HG03039 (cell line): ENCODE results near the gene ST8SIA4.
"Not testable (repeated sequence)": the region's sequence is repeated elsewhere in the genome, so short reads cannot be mapped to it uniquely, and the experiment has no call there.

Experiments used
- ATAC-seq: cut with Tn5 transposase; IDR thresholded peaks from one replicate; pipeline ENCODE4 v1.9.1; 2021; ENCODE audit warnings: mild to moderate bottlenecking, moderate library complexity; ENCODE audit not compliant: unreplicated experiment

Gene ST8SIA4

DNA sequence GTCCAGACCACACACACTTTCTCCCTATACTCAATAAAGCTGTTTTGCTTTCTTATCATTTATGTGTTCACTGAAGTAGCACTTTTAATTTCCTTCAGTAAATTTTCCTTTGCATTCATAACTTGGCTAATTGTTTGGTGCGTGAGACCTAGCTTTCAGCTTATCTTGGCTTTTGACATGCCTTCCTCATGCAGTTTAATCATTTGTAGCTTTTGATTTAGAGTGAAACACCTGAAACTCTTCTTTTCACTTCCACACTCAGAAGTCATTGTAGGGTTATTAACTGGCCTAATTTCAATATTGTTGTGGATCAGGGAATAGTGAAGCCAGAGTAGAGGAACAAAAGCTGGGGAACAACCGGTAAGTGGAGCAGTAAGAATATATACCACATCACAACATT is 114.7 kb downstream of the ST8SIA4 start:
- no peak for ATAC-seq

DNA sequence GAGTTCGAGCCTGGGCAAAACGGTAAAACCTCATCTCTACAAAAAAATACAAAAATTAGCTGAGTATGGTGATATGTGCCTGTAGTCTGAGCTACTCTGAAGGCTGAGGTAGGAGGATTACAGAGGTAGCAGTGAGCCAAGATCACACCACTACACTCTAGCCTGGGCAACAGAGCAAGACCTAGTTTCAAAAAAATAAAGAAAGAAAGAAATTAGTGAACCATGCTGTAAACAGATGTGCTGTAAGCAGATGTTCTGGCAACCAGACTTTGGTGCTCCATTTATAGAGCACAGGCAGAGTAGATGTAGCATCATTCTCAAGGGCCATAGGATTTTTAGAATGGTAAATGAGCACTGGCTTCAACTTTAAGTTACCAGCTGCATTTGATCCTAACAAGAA is 115.4 kb downstream of the ST8SIA4 start:
- ATAC-seq, result peak; percentile 62

GRCh38 chr5:100785536-100785935 is 117.5 kb downstream of the ST8SIA4 start:
- not testable (repeated sequence) for ATAC-seq

DNA sequence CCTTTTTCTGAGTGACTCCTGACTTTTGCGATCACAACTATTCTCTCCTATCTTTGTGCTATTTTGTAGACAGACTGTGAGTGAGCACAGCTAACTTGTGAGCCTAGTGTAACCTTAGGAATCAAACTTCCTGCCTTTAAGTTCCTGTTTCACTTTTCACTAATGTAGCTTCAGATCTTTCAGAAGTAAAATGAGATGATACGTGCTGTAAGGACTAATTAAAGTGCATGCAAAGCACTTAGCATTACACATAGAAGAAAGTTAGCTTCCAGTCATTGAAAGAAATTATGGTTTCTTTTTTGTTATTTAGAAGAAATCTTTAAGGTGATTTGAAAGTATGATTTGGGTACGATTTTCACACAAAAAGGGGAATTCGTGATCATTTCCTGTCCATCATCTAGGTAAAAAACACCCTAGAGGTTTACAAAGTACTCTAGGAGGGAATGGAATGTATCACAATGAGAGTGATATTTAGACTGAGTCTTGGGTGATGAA is 122.7 kb downstream of the ST8SIA4 start:
- peak; percentile 70 for ATAC-seq

DNA sequence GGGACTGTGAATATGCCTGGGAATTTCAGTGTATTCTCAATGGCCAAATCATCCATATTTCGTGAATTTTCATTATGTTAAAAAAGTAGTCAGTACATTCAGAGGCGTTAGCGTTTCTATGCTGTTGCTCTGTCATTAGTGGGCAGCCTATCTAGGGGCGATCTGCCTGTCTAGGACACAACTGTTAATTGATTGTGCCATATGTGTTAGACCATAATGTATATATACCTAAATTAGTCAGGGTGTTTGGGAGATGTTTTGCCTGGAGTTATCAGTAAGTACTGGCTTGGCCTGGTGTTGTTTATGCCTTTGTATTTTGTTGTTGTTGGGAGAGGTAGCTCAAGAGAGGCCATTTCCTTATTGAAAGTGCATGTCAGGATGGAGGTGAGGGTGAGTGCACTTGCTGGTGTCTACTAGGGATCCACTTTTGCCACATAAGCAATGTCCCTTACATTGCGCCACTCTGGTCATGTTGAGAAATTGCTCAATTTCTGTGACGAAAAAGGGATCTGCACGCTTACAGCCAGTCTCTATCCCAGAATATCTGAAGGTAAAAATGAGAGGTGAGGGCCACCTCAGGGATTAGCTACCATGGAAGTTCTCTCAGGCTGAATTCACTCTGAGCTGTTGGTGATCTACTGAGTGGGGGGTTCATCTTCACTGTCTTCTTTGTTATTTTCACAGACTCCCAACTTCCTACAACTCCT is 123.3 kb downstream of the ST8SIA4 start:
- peak; percentile 23 for ATAC-seq

DNA sequence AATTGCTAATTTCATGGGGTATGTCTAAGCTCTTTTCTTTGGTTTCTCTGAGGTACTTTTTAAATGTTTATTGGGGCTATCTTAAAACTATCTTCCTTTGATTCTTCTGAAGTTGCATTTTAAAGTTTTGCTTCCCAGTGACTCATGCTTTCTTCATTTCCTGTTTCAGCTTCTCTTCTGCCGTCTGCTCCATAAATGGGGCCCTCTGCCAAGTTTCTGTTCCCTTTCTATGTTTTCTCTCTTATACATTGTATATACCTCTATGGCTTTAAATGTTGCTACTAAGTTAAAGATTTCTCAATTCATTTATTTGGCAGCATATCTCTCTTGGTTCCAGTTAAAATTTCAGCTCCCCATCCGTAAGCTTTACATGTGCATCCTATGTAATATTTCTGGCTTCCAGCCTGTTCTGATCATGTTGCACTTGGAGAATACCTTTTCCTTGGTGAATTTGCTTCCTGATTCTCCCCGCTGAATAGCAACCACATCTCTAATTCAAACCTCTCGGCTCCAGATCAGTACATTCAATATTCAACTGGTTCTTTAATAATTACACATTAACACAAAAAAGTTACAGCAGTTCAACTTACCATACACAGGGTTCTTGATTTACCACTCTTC is 125.3 kb downstream of the ST8SIA4 start:
- peak; percentile 61 for ATAC-seq

DNA sequence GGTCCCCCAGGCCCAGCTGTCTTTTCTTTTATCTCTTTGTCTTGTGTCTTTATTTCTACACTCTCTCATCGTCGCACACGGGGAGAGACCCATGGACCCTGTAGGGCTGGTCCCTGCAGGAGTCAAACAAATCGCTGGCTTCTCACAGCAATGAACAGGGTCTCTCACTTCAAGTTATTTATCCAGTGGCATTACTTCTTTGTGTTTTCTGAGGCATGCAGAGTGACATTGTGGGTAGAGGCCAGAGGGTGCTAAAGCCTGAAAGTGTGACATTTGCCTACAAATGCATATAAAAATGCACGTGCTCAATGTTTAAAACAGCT is 127.6 kb downstream of the ST8SIA4 start:
- no peak for ATAC-seq

DNA sequence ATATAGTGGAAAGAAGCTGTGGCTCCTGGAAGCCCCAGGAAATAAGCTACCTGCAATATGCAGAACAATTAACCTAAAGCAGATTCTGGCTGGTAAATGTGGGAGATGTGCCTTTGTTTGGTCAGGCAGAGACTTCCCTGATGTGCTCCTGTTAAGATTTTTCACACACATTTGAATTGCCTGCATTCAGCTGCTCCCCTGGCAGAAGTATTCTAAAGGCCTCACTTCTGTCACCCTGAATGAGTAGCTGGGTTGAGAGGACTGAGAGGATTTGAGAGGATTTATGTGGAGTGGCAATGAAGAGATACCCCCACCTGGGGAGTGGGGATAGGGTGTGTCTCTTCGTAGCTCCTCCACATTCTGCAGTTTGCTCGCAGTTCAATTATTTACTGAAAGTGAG is 130.5 kb downstream of the ST8SIA4 start:
- ATAC-seq, result no peak

DNA sequence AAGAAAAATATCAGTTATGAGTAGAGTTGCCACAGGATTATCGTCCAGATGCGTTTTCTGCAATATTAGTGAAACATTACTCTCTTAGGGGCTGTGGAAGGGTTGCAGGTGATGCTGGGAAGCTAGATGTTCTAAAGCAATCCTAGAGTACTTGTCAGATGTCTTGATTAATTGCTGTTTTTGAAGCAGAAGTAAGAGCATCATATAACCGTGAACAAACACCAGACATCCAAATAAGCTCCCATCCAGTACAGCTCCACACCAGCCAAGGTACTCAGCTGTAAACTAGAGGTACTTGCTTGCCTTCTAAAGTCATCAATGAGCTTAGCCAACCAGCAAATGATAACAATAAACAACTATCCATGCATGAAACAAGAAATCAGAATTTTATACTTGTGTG is 131.1 kb downstream of the ST8SIA4 start:
- no peak for ATAC-seq

DNA sequence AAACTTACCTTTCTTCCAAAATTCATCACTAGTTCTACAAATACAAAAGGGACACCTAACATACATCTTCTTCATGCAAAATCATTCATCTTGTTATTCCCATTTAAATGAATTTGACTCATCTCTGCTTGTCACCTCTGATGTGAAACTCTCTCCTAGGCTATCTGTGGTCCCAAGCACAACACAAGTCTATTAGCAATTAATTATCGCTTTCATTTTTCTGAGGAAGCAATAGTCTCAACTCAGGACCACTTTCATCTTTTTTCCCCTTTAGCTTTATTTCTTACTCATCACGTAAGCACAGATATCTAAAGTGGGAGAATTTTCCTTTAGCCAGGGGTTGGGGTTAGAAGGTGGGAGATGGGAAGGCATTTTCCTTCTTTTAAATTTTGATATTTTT is 131.9 kb downstream of the ST8SIA4 start:
- no peak for ATAC-seq

DNA sequence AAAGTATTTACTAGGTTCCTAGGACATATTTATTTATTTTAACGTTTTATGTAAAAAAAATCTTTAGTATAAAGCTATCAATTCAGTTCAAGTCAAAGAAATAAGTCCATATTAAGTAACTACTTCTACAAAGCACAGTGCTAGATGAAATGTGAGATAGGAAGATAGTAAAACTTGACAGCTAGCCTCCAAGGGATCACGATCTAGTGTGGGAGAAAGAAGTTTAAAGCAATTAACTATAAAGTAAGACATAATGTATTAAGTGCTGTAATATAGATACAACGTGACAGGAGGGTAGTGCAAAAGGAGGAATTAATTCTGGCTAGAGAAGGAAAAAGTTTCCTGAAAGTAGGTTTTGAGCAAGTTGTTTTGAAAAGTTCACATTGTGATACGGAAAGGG is 134.9 kb downstream of the ST8SIA4 start:
- no peak for ATAC-seq

- no peak for ATAC-seq
Observed at GRCh38 chr5:100762995-100763394, 140.1 kb downstream of the ST8SIA4 start.

DNA sequence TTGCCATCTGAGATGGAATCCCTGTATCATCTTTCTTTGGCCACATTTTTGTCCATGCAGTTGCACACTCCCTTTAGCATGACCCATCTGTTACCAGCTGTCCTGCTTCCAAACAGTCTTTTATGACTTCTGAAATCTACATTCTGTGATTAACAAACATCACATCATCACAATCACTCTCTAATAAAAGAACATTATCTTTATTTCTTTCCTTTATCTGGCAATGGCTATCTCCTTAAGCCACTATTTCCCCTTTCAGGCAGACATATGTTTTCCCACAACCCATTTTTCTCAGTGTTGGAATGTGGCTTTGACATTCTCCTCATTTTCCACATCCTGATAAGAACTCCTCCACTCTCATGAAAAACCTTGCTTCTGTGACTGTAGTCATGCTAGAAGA is 141.0 kb downstream of the ST8SIA4 start:
- no peak for ATAC-seq

GRCh38 chr5:100761192-100761591 is 141.9 kb downstream of the ST8SIA4 start:
- ATAC-seq, result no peak

- no peak for ATAC-seq
Observed at GRCh38 chr5:100760688-100761087, 142.4 kb downstream of the ST8SIA4 start.

- ATAC-seq, result no peak
Observed at GRCh38 chr5:100758780-100759179, 144.3 kb downstream of the ST8SIA4 start.

DNA sequence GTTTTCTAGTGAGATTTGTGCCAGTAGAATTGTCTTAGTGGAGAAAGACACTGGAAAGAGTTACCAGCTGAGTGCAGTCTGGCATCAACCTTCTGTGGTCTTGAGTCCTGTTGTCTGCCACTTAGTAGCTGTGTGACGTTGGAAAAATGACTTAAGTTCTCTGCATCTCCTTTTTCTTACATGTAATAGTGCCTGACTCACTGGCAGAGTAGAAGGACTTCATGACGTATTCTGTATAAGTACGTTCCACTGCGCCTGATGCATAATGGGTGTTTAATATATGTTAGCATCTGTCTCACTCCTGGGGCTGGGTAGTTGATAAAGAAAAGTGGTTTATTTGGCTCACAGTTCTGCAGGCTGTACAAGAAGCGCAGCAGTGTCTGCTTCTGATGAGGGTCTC is 144.8 kb downstream of the ST8SIA4 start:
- no peak for ATAC-seq

DNA sequence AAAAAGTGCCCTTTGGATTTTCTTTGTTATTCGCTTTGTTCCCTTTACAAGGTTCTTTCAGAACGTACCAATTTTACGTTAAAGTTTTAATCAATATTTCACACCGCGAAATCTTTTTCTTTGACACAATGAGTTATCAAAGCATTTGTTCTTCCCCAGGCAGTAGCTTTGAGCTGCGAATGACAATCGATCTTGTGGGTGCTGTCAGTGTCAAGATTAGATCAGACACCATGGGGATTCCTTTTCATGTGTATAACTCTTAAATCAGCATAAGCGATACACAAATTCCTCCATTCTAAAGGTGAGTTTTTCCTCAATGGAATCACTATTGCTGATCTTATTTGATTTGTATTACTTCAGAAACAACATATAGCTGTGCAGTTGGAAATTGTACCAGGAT is 145.5 kb downstream of the ST8SIA4 start:
- ATAC-seq, result no peak
